ENCODE results near the gene GAS1.

- TF ChIP-seq CTCF (conservative IDR thresholded peaks at IDR 0.05; ENCODE audit: low read depth, low read length) (no peak), EZH2 (IDR thresholded peaks at IDR 0.05; ENCODE audit: low read length, unreplicated experiment) (no peak), EZH2phosphoT487 (IDR thresholded peaks at IDR 0.05; ENCODE audit: borderline replicate concordance, low read length) (no peak)
Observed at GRCh38 chr9:86962692-86963091, 15.4 kb upstream of the GAS1 start.

Measured in PC-3 (cell line).